Gastroesophageal sphincter (tissue), 4 donors: Measurements from ENCODE around the gene RIPOR3. TPM values are rescaled to one million over a fixed set of nuclear protein-coding genes. Genes with fewer than 3 reads are reported as not detected.
A peak's percentile ranks its signal among the peaks of the same experiment; 100 is the strongest.

Source experiments
- ATAC-seq: fragments of 150-250 bp; one replicate; pipeline ENCODE4 v1.9.1; 2016; ENCODE audit warnings: mild to moderate bottlenecking, moderate library complexity
- H3K27ac ChIP-seq, 4 donors: fragments of 200-600 bp; sonication (generic) in 3 of 4; 1 replicate in 3 of 4; 2 replicates in 1 of 4; pipeline ENCODE4 v1.5.1; 2016 to 2019
- H3K27me3 ChIP-seq: fragments of 200-600 bp; sonication (generic); one replicate; pipeline ENCODE4 v1.5.1; 2019
- H3K36me3 ChIP-seq, 2 donors: fragments of 200-600 bp; sonication (generic); one replicate each; pipeline ENCODE4 v1.5.1; 2019; ENCODE audit warnings: control low read depth in 1 of 2
- H3K4me1 ChIP-seq, 3 donors: fragments of 200-600 bp; sonication (generic); 1 replicate in 2 of 3; 2 replicates in 1 of 3; pipeline ENCODE4 v1.5.1; 2016 to 2019; ENCODE audit warnings: control low read depth in 2 of 3
- H3K4me3 ChIP-seq, 2 donors: fragments of 200-600 bp; sonication (generic); one replicate each; pipeline ENCODE4 v1.5.1; 2019; ENCODE audit warnings: mild to moderate bottlenecking in 1 of 2, moderate library complexity in 1 of 2
- H3K9me3 ChIP-seq, 3 donors: fragments of 200-600 bp; sonication (generic); one replicate each; pipeline ENCODE4 v1.5.1; 2017 to 2019; ENCODE audit warnings: control low read depth in 2 of 3
- CTCF ChIP-seq, 4 experiments: fragments of 200-600 bp in 2 of 4; fragments of 450-650 bp in 2 of 4; sonication (generic) in 1 of 4; IDR thresholded peaks; one replicate each; pipeline ENCODE4 v1.5.1; 2017 to 2019; ENCODE audit warnings: antibody characterized with exemption in 4 of 4, mild to moderate bottlenecking in 2 of 4, moderate library complexity in 2 of 4
- EP300 ChIP-seq: sonication (generic); formaldehyde crosslinking; IDR thresholded peaks from one replicate; pipeline ENCODE4 v1.6.1; 2017; ENCODE audit warnings: antibody characterized with exemption, mild to moderate bottlenecking
- POLR2A ChIP-seq, 2 donors: fragments of 450-650 bp; IDR thresholded peaks; one replicate each; pipeline ENCODE4 v1.6.1; 2017; ENCODE audit warnings: antibody characterized with exemption in 2 of 2, mild to moderate bottlenecking in 2 of 2, moderate library complexity in 1 of 2
- POLR2AphosphoS5 ChIP-seq: sonication (generic); formaldehyde crosslinking; IDR thresholded peaks from one replicate; pipeline ENCODE4 v1.6.1; 2017; ENCODE audit warnings: antibody characterized with exemption
- WGBS, 2 donors: methylation state at CpG; one replicate each; pipeline ENCODE4 v1.1.5; 2018; ENCODE audit warnings: low coverage in 1 of 2; 5-methylcytosine and 5-hydroxymethylcytosine counted together
- total RNA-seq, 4 donors: library from RNA; depleted of rRNA; stranded (reverse); fragments of >200 nt; gene quantifications; one replicate each; pipeline ENCODE4 v1.1.0, GENCODE V29; 2016

Gene RIPOR3
- 10 to 100 TPM in 2 of 4 donors, 1 to 10 TPM in 2; 8.2 to 24.1 (median 12.9) TPM for total RNA-seq

- peak within 1 kb of the TSS; percentile 37 to 49 for H3K4me3 ChIP-seq
- peak within 1 kb of the TSS; percentile 13 to 78 (median 74) for H3K27ac ChIP-seq
- H3K4me1 ChIP-seq, result peaks cover 0 to 41% (median 5%) of the 10 kb centered on the region in 3 donors
- peaks cover 28% of the 10 kb centered on the region for H3K27me3 ChIP-seq
- WGBS, 2 donors, result 10 to 48% methylated on average over 3 to 10 of the region's 42 CpGs
- H3K9me3 ChIP-seq, result no peaks in the 10 kb centered on the region
- peak; percentile 13 for ATAC-seq
- H3K36me3 ChIP-seq, result no peaks in the 10 kb centered on the region
- no peak for TF ChIP-seq EP300
- TF ChIP-seq POLR2A (IDR thresholded peaks at IDR 0.05), result peak in 1 of 2 donors; percentile 28
Observed at GRCh38 chr20:50690650-50691572, at the start of gene RIPOR3. TSS of gene RIPOR3 (minus strand) at chr20:50691542. CDS start at chr20:50691128, 414 bp downstream.

- ATAC-seq, result no peak
Observed at GRCh38 chr20:50737352-50737751, 46.0 kb upstream of the RIPOR3 start.

GRCh38 chr20:50735813-50736212 lies 44.5 kb upstream of the RIPOR3 start:
- no peaks in the 10 kb centered on the region for H3K36me3 ChIP-seq
- H3K27me3 ChIP-seq, result no peaks in the 10 kb centered on the region
- ATAC-seq, result no peak
- no peaks in the 10 kb centered on the region for H3K9me3 ChIP-seq
- H3K4me1 ChIP-seq, result peaks cover 0 to 15% (median 0%) of the 10 kb centered on the region in 3 donors
- H3K4me3 ChIP-seq, result no peak overlapping the region
- TF ChIP-seq POLR2AphosphoS5 (no peak), EP300 (no peak), POLR2A (IDR thresholded peaks at IDR 0.05) (no peak), CTCF (IDR thresholded peaks at IDR 0.05) (no peak)
- H3K27ac ChIP-seq, result no peak overlapping the region

More at GRCh38 chr20:50737352-50737751, 46.0 kb upstream of the RIPOR3 start:
- Histone ChIP-seq H3K4me1 (peaks cover 0 to 5% (median 0%) of the 10 kb centered on the region in 3 donors), H3K27me3 (no peaks in the 10 kb centered on the region), H3K27ac (no peak overlapping the region), H3K4me3 (no peak overlapping the region), H3K9me3 (no peaks in the 10 kb centered on the region), H3K36me3 (peaks cover 0 to 4% of the 10 kb centered on the region in 2 donors)
- WGBS, 2 donors, result 64 to 92% methylated on average over 2 of the region's 4 CpGs
- TF ChIP-seq POLR2A (IDR thresholded peaks at IDR 0.05) (no peak), POLR2AphosphoS5 (no peak), CTCF (IDR thresholded peaks at IDR 0.05) (no peak), EP300 (no peak)

- no peaks in the 10 kb centered on the region for H3K9me3 ChIP-seq
- H3K27me3 ChIP-seq, result no peaks in the 10 kb centered on the region
- TF ChIP-seq EP300 (no peak), POLR2A (IDR thresholded peaks at IDR 0.05) (no peak), CTCF (IDR thresholded peaks at IDR 0.05) (no peak), POLR2AphosphoS5 (no peak)
- H3K36me3 ChIP-seq, result no peaks in the 10 kb centered on the region
- peaks cover 0 to 22% (median 3%) of the 10 kb centered on the region in 3 donors for H3K4me1 ChIP-seq
- WGBS, 2 donors, result 83 to 88% methylated on average over 5 of the region's 9 CpGs
- no peak for ATAC-seq
- H3K27ac ChIP-seq, result no peak overlapping the region
- no peak overlapping the region for H3K4me3 ChIP-seq
Observed at GRCh38 chr20:50734730-50735679, 43.7 kb upstream of the RIPOR3 start.
